Stimulated activated CD4-positive, alpha-beta T cell treated with anti-CD3 and anti-CD28 coated beads, TNF-alpha, amount 100 ng/mL, for 48 hours (primary cell): Measurements from ENCODE around the gene TEX14.

ENCODE experiments used
- DNase-seq, 3 donors: peaks; one replicate each; pipeline ENCODE4 v3.0.0-alpha.2; 2020; ENCODE audit warnings: low read depth in 3 of 3

Gene TEX14

DNA sequence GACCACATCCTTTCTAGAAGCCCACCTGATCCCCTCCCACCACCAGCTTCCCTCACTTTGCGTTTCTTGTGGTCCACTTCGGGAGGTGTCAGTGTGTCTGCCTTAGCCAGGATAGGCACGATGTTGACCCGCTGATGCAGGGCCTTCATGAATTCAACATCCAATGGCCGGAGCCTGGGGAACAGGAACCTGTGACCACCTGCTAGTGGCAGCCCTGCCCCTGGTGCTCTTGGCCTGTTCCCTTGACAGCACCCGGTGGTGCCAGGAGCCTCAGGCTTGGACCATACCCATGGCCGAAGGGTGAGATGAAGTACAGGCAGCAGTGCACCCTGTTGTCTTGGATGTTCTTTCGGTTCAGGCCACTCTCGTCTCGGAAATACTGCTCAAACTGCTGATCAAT is 170.2 kb downstream of the TEX14 start:
- no peak for DNase-seq

DNA sequence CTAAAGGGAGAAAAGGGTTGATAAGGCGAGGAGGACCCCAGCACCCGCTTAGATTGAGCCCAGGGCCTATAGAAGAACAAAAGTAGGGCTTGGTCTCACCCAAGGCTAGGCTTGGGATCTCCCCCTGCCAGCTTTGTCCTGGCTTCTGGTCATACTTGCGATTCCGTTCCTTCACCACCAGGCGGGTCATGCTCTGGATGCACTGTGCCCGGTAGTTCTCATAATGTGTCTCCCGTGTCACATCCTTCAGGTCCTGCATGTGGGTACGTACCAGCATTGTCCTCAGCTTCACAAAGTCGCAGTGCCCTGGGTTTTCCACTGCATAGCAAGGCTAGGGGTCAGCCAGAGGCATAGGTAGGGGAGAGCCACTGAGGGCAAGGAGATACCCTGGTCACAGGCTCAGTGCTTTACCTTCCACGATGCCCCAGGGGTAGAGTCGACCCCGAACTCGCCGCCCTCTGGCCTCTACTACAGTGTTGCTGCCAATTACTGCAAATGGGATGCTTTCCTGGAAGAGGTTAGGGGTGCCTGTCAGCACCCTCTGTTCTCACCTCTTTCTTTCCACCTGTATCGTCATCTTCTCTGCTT is 170.9 kb downstream of the TEX14 start:
- DNase-seq: no peak

GRCh38 chr17:58517928-58518609 is 173.8 kb downstream of the TEX14 start:
- DNase-seq: peak; percentile 99 to 100 (median 99)

DNA sequence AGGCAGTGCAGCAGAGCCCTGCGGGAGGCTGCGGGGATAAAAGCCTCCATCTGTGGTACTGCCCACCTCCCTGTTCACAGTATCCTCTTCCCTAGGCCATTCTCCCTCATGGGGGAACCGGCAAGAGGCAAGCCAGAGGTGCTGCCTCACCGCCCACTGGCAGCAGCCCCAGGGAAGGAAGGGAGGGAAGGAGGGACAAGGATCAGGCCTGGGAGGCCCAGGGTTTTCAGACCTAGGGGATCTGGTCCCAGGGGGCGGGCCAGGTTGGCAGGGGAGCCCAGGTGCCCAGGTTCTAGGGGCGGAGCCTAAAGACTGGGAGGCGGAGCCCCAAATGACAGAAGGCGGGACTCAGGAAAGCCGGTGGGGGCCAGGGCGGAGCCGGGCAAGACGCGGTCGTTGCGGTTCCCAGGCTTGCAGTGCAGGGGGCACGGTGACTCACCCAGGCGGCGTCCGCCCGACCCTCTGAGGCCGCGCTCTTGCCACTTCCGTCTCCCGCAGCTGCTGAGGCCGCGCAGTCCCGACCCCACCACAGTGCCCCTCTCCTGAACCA is 174.4 kb downstream of the TEX14 start:
- DNase-seq: no peak

DNA sequence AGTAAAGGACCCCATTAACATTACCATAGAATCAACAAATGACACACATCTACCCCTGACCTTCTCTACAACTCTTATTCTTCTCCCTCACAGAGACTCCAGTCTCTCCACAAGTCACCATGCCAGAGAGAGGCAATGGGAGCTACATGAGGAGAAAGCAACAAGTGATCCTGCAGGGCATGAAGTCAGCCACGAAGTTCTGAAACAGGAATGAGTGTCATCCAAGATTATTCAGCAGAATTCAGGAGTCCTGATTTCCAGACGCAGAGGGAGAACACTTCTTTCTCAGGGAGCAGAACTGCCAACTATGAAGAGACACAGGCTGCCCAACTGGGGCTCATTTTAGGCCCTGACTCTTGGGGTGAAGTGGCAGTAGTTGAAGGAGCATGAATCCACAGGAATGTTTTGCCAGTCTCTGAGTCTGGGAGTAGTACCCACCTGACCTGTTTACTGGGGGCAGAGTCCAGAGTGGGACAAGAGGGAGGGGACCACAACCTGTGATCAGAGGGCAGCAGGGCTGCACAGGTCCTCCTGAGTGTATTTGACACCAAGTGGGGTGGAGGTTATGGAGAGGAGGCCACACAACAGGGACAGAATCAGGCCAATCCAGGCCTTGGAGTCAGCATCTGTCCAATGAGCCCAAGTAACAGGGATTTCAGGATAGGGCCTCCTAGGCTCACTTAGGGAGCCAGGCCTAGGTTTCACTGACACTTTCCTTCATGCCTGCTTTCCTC is 175.0 kb downstream of the TEX14 start:
- no peak for DNase-seq

- DNase-seq: no peak
Measured at GRCh38 chr17:58515286-58515685, 176.6 kb downstream of the TEX14 start.

DNA sequence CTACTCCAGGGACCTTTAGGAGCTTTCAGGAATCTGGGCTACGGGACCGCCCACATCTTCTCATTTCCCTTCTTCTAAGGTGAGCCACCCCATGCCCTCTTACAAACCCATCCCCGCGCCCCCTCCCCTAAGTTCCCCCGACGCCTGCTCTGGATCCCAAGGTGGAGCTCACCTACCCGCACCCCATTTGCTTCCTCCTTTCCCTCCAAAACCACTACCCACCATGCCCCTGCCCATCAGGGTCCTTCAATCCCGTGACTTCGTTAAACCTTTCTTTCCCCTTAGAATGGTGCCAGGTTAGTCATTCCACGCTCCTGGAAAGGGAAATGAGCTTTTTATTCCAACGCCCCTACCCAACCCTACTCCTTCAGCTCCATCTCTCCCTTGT is 177.1 kb downstream of the TEX14 start:
- DNase-seq: no peak

GRCh38 chr17:58513965-58514769 is 177.7 kb downstream of the TEX14 start, which contains the start of gene MTMR4:
TSS of gene MTMR4 (minus strand) at chr17:58514638. CDS start at chr17:58514407, 231 bp downstream.
- peak; percentile 56 to 76 (median 62) for DNase-seq

DNA sequence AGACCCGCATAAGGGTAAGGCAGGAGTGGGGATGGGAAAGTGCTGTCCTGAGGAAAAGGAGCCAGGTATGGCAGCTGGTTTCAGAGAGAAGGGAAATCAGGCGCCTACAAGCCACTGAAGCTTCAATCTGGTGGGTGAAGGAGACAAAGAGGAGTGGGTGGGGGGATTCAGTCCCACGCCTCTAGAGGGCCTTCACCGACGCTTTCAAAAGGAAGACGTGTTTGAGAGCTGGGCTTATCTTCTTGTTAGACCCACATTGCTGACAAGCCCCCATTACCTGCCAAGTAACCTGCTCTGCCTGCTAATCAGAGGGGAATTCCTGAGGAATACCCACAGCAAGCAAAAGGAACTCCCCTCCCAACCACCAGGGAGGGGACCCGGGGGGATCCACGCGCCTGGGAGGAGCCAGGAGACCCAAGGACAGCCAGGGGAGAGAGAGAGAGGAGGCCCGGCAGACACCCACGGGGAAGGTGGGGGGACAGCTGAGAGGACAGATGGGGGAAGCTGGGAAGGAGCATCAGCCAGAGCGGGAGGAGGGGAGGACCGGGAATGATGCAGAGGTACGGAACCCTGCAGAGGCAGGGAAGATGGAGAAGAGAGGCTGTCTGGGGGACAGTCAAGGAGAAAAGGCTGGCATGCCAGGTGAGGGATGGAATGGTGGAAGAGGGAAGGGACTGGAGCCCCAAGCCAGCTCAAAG is 178.4 kb downstream of the TEX14 start:
- no peak for DNase-seq

DNA sequence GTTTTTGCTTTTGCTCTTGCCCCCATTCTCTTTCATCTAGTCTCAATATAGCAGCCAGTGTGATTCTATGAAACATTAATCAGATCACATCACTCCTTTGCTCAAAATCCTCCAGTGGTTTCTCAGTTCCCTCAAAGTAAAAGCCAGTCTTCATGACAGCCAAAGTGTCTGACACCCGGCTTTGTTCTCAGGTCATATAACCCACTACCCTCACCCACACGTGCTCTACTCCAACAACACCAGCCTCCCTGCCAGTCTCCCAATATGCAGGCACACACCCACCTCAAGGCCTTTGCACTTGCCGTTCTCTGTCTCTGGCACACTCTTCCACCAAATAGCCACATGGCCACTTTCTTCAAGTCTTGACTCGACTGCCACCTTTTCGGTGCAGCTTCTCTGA is 181.8 kb downstream of the TEX14 start:
- DNase-seq: no peak

- no peak for DNase-seq
Measured at GRCh38 chr17:58508341-58509067, 183.3 kb downstream of the TEX14 start.

DNA sequence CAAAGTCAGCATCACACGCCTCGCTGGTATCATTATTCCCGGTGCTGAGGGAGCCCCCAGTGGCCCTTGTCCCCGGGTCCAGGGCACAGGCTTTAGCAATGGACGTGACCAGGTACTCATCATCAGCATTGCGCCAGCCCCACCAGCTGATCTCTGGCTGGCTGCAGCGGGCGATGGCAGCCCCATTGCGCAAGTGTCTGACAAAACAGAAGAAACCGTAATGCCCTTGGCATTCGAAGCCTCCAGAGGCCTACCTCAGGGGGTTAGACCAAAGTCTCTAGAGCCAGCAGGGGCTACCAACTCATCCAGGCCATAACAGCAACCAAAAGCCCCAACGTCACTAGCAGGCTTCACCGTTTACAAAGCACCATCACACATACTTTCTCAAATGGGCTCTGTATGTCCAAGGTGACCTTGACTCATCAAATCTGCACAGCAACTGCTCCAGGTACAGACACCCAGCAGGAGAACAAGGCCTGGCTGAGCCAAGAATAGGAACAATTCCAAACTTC is 184.7 kb downstream of the TEX14 start:
- no peak for DNase-seq
